Lower leg skin (tissue), 3 donors: Measurements from ENCODE around the gene TIAM2.

Source experiments
- POLR2A ChIP-seq, 2 donors: fragments of 450-650 bp; IDR thresholded peaks; one replicate each; pipeline ENCODE4 v1.6.1; 2016 to 2017; ENCODE audit warnings: antibody characterized with exemption in 2 of 2, mild to moderate bottlenecking in 1 of 2, moderate library complexity in 1 of 2
- TF ChIP-seq, protein P1 (sequence below), 3 donors: fragments of 450-650 bp; IDR thresholded peaks; one replicate each; pipeline ENCODE4 v1.5.1; 2016; ENCODE audit warnings: antibody characterized with exemption in 3 of 3, mild to moderate bottlenecking in 3 of 3, moderate library complexity in 2 of 3

GRCh38 chr6:155165029-155165710 is 170.1 kb downstream of the TIAM2 start:
- no peak for TF ChIP-seq POLR2A (IDR thresholded peaks at IDR 0.05)
- TF ChIP-seq, protein P1, sequence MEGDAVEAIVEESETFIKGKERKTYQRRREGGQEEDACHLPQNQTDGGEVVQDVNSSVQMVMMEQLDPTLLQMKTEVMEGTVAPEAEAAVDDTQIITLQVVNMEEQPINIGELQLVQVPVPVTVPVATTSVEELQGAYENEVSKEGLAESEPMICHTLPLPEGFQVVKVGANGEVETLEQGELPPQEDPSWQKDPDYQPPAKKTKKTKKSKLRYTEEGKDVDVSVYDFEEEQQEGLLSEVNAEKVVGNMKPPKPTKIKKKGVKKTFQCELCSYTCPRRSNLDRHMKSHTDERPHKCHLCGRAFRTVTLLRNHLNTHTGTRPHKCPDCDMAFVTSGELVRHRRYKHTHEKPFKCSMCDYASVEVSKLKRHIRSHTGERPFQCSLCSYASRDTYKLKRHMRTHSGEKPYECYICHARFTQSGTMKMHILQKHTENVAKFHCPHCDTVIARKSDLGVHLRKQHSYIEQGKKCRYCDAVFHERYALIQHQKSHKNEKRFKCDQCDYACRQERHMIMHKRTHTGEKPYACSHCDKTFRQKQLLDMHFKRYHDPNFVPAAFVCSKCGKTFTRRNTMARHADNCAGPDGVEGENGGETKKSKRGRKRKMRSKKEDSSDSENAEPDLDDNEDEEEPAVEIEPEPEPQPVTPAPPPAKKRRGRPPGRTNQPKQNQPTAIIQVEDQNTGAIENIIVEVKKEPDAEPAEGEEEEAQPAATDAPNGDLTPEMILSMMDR (IDR thresholded peaks at IDR 0.05): no peak
